Neural progenitor cell (in vitro differentiated cells): ENCODE results near the gene DNAH7.

Experiments used
- CTCF ChIP-seq: fragments of 200-600 bp; sonication (generic); IDR thresholded peaks from 2 replicates; pipeline ENCODE4 v1.5.1; 2017; ENCODE audit warnings: antibody characterized with exemption, mild to moderate bottlenecking
- EZH2 ChIP-seq: fragments of 200-600 bp; sonication (generic); IDR thresholded peaks from 2 replicates; pipeline ENCODE4 v1.6.1; 2017; ENCODE audit warnings: antibody characterized with exemption, mild to moderate bottlenecking, moderate library complexity
- EZH2phosphoT487 ChIP-seq: fragments of 200-600 bp; sonication (generic); IDR thresholded peaks from 2 replicates; pipeline ENCODE4 v1.6.1; 2017; ENCODE audit warnings: antibody characterized with exemption

GRCh38 chr2:196068271-196069209 lies at the start of gene DNAH7:
- TF ChIP-seq CTCF (peak; percentile 97), EZH2phosphoT487 (no peak), EZH2 (no peak)
